Kidney glomerular epithelial cell (primary cell): ENCODE data around the gene PCGF2.

ENCODE experiments used
- DNase-seq: peaks from one replicate; lab custom pipeline; 2025; lab: John Stamatoyannopoulos, UW

The PCGF2 gene

GRCh38 chr17:38751144-38751807 lies 3.1 kb upstream of the PCGF2 start:
- DNase-seq = peak; percentile 46

GRCh38 chr17:38750312-38751121 lies 2.4 kb upstream of the PCGF2 start:
- no peak for DNase-seq

GRCh38 chr17:38750044-38750311 lies 1.8 kb upstream of the PCGF2 start:
- no peak for DNase-seq

- peak; percentile 51 for DNase-seq
Measured at GRCh38 chr17:38749223-38750043, 1.3 kb upstream of the PCGF2 start.

- DNase-seq = no peak
Measured at GRCh38 chr17:38748892-38749222, 721 bp upstream of the PCGF2 start.

- no peak for DNase-seq
Measured at GRCh38 chr17:38747463-38748148, 530 bp downstream of the PCGF2 start.

GRCh38 chr17:38746849-38747462 lies 1.2 kb downstream of the PCGF2 start:
- no peak for DNase-seq

GRCh38 chr17:38746004-38746848 lies 1.9 kb downstream of the PCGF2 start:
- DNase-seq = no peak

GRCh38 chr17:38745545-38745944 lies 2.6 kb downstream of the PCGF2 start:
- DNase-seq = no peak

GRCh38 chr17:38743556-38744171 lies 4.5 kb downstream of the PCGF2 start:
- DNase-seq = no peak

- no peak for DNase-seq
Measured at GRCh38 chr17:38742411-38743308, 5.5 kb downstream of the PCGF2 start.

GRCh38 chr17:38741921-38742410 lies 6.2 kb downstream of the PCGF2 start:
- DNase-seq = no peak

- no peak for DNase-seq
Measured at GRCh38 chr17:38741461-38741860, 6.7 kb downstream of the PCGF2 start.

GRCh38 chr17:38740806-38741205 lies 7.3 kb downstream of the PCGF2 start:
- DNase-seq = no peak

GRCh38 chr17:38740044-38740443 lies 8.1 kb downstream of the PCGF2 start:
- DNase-seq = no peak

GRCh38 chr17:38739305-38739704 lies 8.8 kb downstream of the PCGF2 start:
- no peak for DNase-seq

- no peak for DNase-seq
Measured at GRCh38 chr17:38738686-38739085, 9.4 kb downstream of the PCGF2 start.

- no peak for DNase-seq
Measured at GRCh38 chr17:38738007-38738662, 10.0 kb downstream of the PCGF2 start.
